Jurkat, Clone E6-1 (cell line): ENCODE data around the gene HOXA11.

ENCODE experiments used
- DNase-seq: peaks from one replicate; pipeline ENCODE4 v3.0.0-alpha.2; 2011; ENCODE audit warnings: low read depth, low spot score
- H3K4me3 ChIP-seq: 2 replicates; pipeline ENCODE4 v1.5.1; 2011; ENCODE audit warnings: mild to moderate bottlenecking, low read length, control low read depth, moderate library complexity

The HOXA11 gene

GRCh38 chr7:27183682-27184336 is 1.2 kb downstream of the HOXA11 start:
- H3K4me3 ChIP-seq = peak overlapping the region; percentile 20
- no peak for DNase-seq

- no peak for DNase-seq
- no peak overlapping the region for H3K4me3 ChIP-seq
These were observed 2.0 kb downstream of the HOXA11 start for GRCh38 chr7:27182861-27183681.

- DNase-seq = no peak
- no peak overlapping the region for H3K4me3 ChIP-seq
These were observed 2.7 kb downstream of the HOXA11 start for GRCh38 chr7:27182285-27182841.

GRCh38 chr7:27181795-27182275 is 3.2 kb downstream of the HOXA11 start:
- DNase-seq = no peak

GRCh38 chr7:27180431-27181420 is 4.3 kb downstream of the HOXA11 start:
- no peak overlapping the region for H3K4me3 ChIP-seq
- DNase-seq = no peak

More at GRCh38 chr7:27181795-27182275, 3.2 kb downstream of the HOXA11 start:
- H3K4me3 ChIP-seq = no peak overlapping the region

- DNase-seq = peak; percentile 31
These were observed 5.3 kb downstream of the HOXA11 start for GRCh38 chr7:27179503-27180430.

GRCh38 chr7:27179030-27179429 is 6.0 kb downstream of the HOXA11 start:
- DNase-seq = no peak
- H3K4me3 ChIP-seq = no peak overlapping the region

More at GRCh38 chr7:27179503-27180430, 5.3 kb downstream of the HOXA11 start:
- no peak overlapping the region for H3K4me3 ChIP-seq

- no peak for DNase-seq
- H3K4me3 ChIP-seq = no peak overlapping the region
These were observed 6.7 kb downstream of the HOXA11 start for GRCh38 chr7:27178366-27178765.

GRCh38 chr7:27177795-27178320 is 7.2 kb downstream of the HOXA11 start:
- DNase-seq = no peak
- no peak overlapping the region for H3K4me3 ChIP-seq

- H3K4me3 ChIP-seq = no peak overlapping the region
- no peak for DNase-seq
These were observed 7.9 kb downstream of the HOXA11 start for GRCh38 chr7:27176962-27177794.

- DNase-seq = no peak
- H3K4me3 ChIP-seq = no peak overlapping the region
These were observed 8.5 kb downstream of the HOXA11 start for GRCh38 chr7:27176524-27176845.

GRCh38 chr7:27175626-27176523 is 9.2 kb downstream of the HOXA11 start:
- DNase-seq = no peak
- H3K4me3 ChIP-seq = no peak overlapping the region

- no peak for DNase-seq
- H3K4me3 ChIP-seq = no peak overlapping the region
These were observed 10.0 kb downstream of the HOXA11 start for GRCh38 chr7:27174874-27175625.

GRCh38 chr7:27173956-27174873 is 10.8 kb downstream of the HOXA11 start, which contains the start of gene HOXA10:
TSS of gene HOXA10 (minus strand) at chr7:27174320. CDS start at chr7:27174306, 14 bp downstream.
- no peak within 1 kb of the TSS for H3K4me3 ChIP-seq

More at GRCh38 chr7:27173956-27174873, 10.8 kb downstream of the HOXA11 start, which contains the start of gene HOXA10:
- DNase-seq = no peak
